PFSK-1 (cell line): Measurements from ENCODE around the gene SORT1.

Source experiments
- POLR2AphosphoS5 ChIP-seq: IDR thresholded peaks from 2 replicates; pipeline ENCODE4 v1.6.1; 2012; ENCODE audit warnings: low read depth, mild to moderate bottlenecking, control low read depth, low read length, moderate library complexity
- TAF1 ChIP-seq: IDR thresholded peaks from 2 replicates; pipeline ENCODE4 v1.6.1; 2012; ENCODE audit warnings: low read length, control low read depth, borderline replicate concordance; ENCODE audit not compliant: insufficient read depth
- TF ChIP-seq, protein P1 (sequence below), 2 experiments: IDR thresholded peaks; 2 replicates each; pipeline versions ENCODE4 v1.6.1 to v1.8.0; 2011 to 2012; ENCODE audit warnings: low read depth in 2 of 2, low read length in 2 of 2, control low read depth in 1 of 2, inconsistent platforms in 1 of 2, mild to moderate bottlenecking in 1 of 2, moderate library complexity in 1 of 2; ENCODE audit not compliant: insufficient read depth in 1 of 2

DNA sequence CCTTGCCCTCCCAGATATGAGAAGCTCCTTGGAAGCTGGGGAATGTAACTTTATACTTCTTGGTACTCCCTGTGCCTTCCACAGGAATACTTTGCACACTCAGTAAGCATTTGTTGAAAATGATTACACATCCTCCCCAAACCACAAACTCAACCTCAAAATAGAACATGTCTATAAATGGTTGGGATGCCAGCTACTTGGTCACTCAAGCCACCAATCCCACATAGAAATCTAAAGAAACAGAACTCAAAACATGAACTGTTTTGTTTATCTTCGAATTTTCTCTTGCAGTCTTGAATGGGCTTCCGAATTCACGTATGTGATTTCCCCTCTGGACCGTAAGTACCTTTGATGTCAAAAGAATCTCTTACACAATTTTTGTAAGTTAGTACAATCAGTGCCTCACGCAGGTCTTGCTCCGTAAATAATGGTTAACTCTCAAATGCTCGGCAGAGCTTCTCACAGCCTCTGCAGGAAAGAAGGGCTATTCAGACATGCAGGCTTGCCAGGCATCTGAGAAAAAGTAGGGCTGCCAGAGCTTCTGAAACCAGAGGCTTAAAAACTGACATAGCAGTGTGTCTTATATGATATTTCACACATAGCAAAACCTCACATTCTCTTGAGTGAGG lies 26.9 kb downstream of the SORT1 start:
- TF ChIP-seq POLR2AphosphoS5 (no peak), TAF1 (no peak)
- TF ChIP-seq, protein P1, sequence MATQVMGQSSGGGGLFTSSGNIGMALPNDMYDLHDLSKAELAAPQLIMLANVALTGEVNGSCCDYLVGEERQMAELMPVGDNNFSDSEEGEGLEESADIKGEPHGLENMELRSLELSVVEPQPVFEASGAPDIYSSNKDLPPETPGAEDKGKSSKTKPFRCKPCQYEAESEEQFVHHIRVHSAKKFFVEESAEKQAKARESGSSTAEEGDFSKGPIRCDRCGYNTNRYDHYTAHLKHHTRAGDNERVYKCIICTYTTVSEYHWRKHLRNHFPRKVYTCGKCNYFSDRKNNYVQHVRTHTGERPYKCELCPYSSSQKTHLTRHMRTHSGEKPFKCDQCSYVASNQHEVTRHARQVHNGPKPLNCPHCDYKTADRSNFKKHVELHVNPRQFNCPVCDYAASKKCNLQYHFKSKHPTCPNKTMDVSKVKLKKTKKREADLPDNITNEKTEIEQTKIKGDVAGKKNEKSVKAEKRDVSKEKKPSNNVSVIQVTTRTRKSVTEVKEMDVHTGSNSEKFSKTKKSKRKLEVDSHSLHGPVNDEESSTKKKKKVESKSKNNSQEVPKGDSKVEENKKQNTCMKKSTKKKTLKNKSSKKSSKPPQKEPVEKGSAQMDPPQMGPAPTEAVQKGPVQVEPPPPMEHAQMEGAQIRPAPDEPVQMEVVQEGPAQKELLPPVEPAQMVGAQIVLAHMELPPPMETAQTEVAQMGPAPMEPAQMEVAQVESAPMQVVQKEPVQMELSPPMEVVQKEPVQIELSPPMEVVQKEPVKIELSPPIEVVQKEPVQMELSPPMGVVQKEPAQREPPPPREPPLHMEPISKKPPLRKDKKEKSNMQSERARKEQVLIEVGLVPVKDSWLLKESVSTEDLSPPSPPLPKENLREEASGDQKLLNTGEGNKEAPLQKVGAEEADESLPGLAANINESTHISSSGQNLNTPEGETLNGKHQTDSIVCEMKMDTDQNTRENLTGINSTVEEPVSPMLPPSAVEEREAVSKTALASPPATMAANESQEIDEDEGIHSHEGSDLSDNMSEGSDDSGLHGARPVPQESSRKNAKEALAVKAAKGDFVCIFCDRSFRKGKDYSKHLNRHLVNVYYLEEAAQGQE (IDR thresholded peaks at IDR 0.05; ENCODE audit: insufficient read depth in 1 of 2, low read depth in 2 of 2, low read length in 2 of 2): no peak
